Large intestine (tissue), 3 donors: ENCODE measurements around the gene METAP1. TPM values are rescaled to one million over a fixed set of nuclear protein-coding genes. Genes with fewer than 3 reads are reported as not detected.
A peak's percentile ranks its signal among the peaks of the same experiment; 100 is the strongest.
"Not testable (repeated sequence)": the region's sequence is repeated elsewhere in the genome, so short reads cannot be mapped to it uniquely, and the experiment has no call there.

Experiments used
- DNase-seq, 2 donors: peaks; one replicate each; pipeline versions ENCODE4 v3.0.0 to v3.0.0-alpha.2; 2013
- H3K27ac ChIP-seq: one replicate; pipeline ENCODE4 v1.5.1; 2013; ENCODE audit warnings: low read length
- H3K27me3 ChIP-seq: 2 replicates; pipeline ENCODE4 v1.6.1; 2013; ENCODE audit warnings: low read length; ENCODE audit not compliant: control insufficient read depth, insufficient read depth
- H3K36me3 ChIP-seq: 2 replicates; pipeline ENCODE4 v1.6.1; 2013; ENCODE audit warnings: low read length; ENCODE audit not compliant: control insufficient read depth, insufficient read depth
- H3K4me1 ChIP-seq: one replicate; pipeline ENCODE4 v1.6.1; 2013; ENCODE audit warnings: low read length; ENCODE audit not compliant: control insufficient read depth, insufficient read depth
- H3K4me3 ChIP-seq: one replicate; pipeline ENCODE4 v1.5.1; 2013; ENCODE audit warnings: low read length
- H3K9me3 ChIP-seq: one replicate; pipeline ENCODE4 v1.6.1; 2013; ENCODE audit warnings: mild to moderate bottlenecking, low read depth, low read length, moderate library complexity; ENCODE audit not compliant: control insufficient read depth
- WGBS: methylation state at CpG from one replicate; pipeline ENCODE4 v1.1.5; 2013; ENCODE audit warnings: low lambda C conversion rate; ENCODE audit not compliant: insufficient coverage; 5-methylcytosine and 5-hydroxymethylcytosine counted together
- polyA plus RNA-seq: library from polyadenylated mRNA; unstranded; fragments of 120-200 nt; gene quantifications from one replicate; pipeline ENCODE4 v1.2.1, GENCODE V29; 2013

METAP1 gene
- polyA plus RNA-seq, 1 donor = 70.9 TPM

- H3K9me3 ChIP-seq = peaks cover 9% of the 10 kb centered on the region
- WGBS = 100% methylated on average over 3 of the region's 5 CpGs
- no peaks in the 10 kb centered on the region for H3K27me3 ChIP-seq
- peaks cover 2% of the 10 kb centered on the region for H3K36me3 ChIP-seq
- DNase-seq = no peak
- H3K4me3 ChIP-seq = no peak overlapping the region
- H3K27ac ChIP-seq = no peak overlapping the region
- peaks cover 36% of the 10 kb centered on the region for H3K4me1 ChIP-seq
Observed at GRCh38 chr4:99021386-99021785, 25.9 kb downstream of the METAP1 start.

GRCh38 chr4:99022566-99022965 is 27.0 kb downstream of the METAP1 start:
- DNase-seq = no peak
- Histone ChIP-seq H3K4me1 (peaks cover 44% of the 10 kb centered on the region), H3K36me3 (no peaks in the 10 kb centered on the region), H3K9me3 (peaks cover 9% of the 10 kb centered on the region), H3K4me3 (no peak overlapping the region), H3K27ac (no peak overlapping the region), H3K27me3 (no peaks in the 10 kb centered on the region)
- WGBS = no CpG with 5 or more reads among the region's 9 CpGs

- WGBS = no CpG with 5 or more reads among the region's 10 CpGs
- not testable (repeated sequence) for H3K36me3 ChIP-seq, H3K9me3 ChIP-seq, H3K27me3 ChIP-seq
- peak; percentile 24 to 58 for DNase-seq
- peak overlapping the region; percentile 84 for H3K27ac ChIP-seq
- H3K4me1 ChIP-seq = peaks cover 45% of the 10 kb centered on the region
- H3K4me3 ChIP-seq = peak overlapping the region; percentile 17
Observed at GRCh38 chr4:99023800-99024251, 28.3 kb downstream of the METAP1 start.

GRCh38 chr4:99024481-99025275 is 29.2 kb downstream of the METAP1 start:
- H3K36me3 ChIP-seq = no peaks in the 10 kb centered on the region
- H3K27me3 ChIP-seq = no peaks in the 10 kb centered on the region
- H3K4me1 ChIP-seq = peaks cover 45% of the 10 kb centered on the region
- H3K27ac ChIP-seq = peak overlapping the region; percentile 84
- DNase-seq = peak; percentile 51 to 59
- peaks cover 9% of the 10 kb centered on the region for H3K9me3 ChIP-seq
- no CpG with 5 or more reads among the region's 7 CpGs for WGBS
- peak overlapping the region; percentile 17 for H3K4me3 ChIP-seq

- WGBS = no CpG with 5 or more reads among the region's 1 CpG
- Histone ChIP-seq H3K27me3 (no peaks in the 10 kb centered on the region), H3K9me3 (peaks cover 5% of the 10 kb centered on the region), H3K4me3 (no peak overlapping the region), H3K27ac (peak overlapping the region; percentile 84), H3K36me3 (no peaks in the 10 kb centered on the region), H3K4me1 (peaks cover 45% of the 10 kb centered on the region)
- no peak for DNase-seq
Observed at GRCh38 chr4:99025506-99025905, 30.0 kb downstream of the METAP1 start.

GRCh38 chr4:99027304-99027703 is 31.8 kb downstream of the METAP1 start:
- Histone ChIP-seq H3K4me3 (no peak overlapping the region), H3K9me3 (no peaks in the 10 kb centered on the region), H3K27me3 (no peaks in the 10 kb centered on the region), H3K4me1 (peaks cover 45% of the 10 kb centered on the region), H3K36me3 (no peaks in the 10 kb centered on the region), H3K27ac (peak overlapping the region; percentile 82)
- peak in 1 of 2 donors; percentile 50 for DNase-seq
- WGBS = no CpG with 5 or more reads among the region's 2 CpGs

GRCh38 chr4:99028187-99028586 is 32.7 kb downstream of the METAP1 start:
- H3K27ac ChIP-seq = peak overlapping the region; percentile 82
- peak; percentile 54 to 72 for DNase-seq
- no peaks in the 10 kb centered on the region for H3K9me3 ChIP-seq
- H3K36me3 ChIP-seq = no peaks in the 10 kb centered on the region
- peaks cover 38% of the 10 kb centered on the region for H3K4me1 ChIP-seq
- no peaks in the 10 kb centered on the region for H3K27me3 ChIP-seq
- H3K4me3 ChIP-seq = no peak overlapping the region

GRCh38 chr4:99029018-99029735 is 33.7 kb downstream of the METAP1 start:
- no peaks in the 10 kb centered on the region for H3K27me3 ChIP-seq
- no peak overlapping the region for H3K4me3 ChIP-seq
- peak overlapping the region; percentile 19 for H3K27ac ChIP-seq
- no peaks in the 10 kb centered on the region for H3K9me3 ChIP-seq
- peaks cover under 1% of the 10 kb centered on the region for H3K36me3 ChIP-seq
- no peak for DNase-seq
- no CpG with 5 or more reads among the region's 1 CpG for WGBS
- H3K4me1 ChIP-seq = peaks cover 31% of the 10 kb centered on the region

GRCh38 chr4:99029852-99030251 is 34.3 kb downstream of the METAP1 start:
- Histone ChIP-seq H3K36me3 (peaks cover 4% of the 10 kb centered on the region), H3K27ac (no peak overlapping the region), H3K9me3 (no peaks in the 10 kb centered on the region), H3K4me3 (no peak overlapping the region), H3K4me1 (peaks cover 24% of the 10 kb centered on the region), H3K27me3 (no peaks in the 10 kb centered on the region)
- no CpG with 5 or more reads among the region's 3 CpGs for WGBS
- DNase-seq = no peak

- Histone ChIP-seq H3K36me3 (peaks cover 4% of the 10 kb centered on the region), H3K9me3 (no peaks in the 10 kb centered on the region), H3K27me3 (no peaks in the 10 kb centered on the region), H3K27ac (no peak overlapping the region), H3K4me1 (no peaks in the 10 kb centered on the region), H3K4me3 (no peak overlapping the region)
- WGBS = no CpG with 5 or more reads among the region's 4 CpGs
- DNase-seq = no peak
Observed at GRCh38 chr4:99033956-99034355, 38.4 kb downstream of the METAP1 start.
